Heart right ventricle (tissue), 16 donors: ENCODE measurements around the gene PRM1. TPM values are rescaled to one million over a fixed set of nuclear protein-coding genes. Genes with fewer than 3 reads are reported as not detected.

Source experiments
- ATAC-seq, 8 donors: fragments of 200-7000 bp; cut with Tn5 transposase; one replicate each; pipeline ENCODE4 v1.9.1; 2020; ENCODE audit warnings: mild to moderate bottlenecking in 8 of 8, moderate library complexity in 8 of 8, moderate number of reproducible peaks in 1 of 8
- DNase-seq, 2 donors: peaks; one replicate each; pipeline ENCODE4 v3.0.0-alpha.2; 2020
- H3K27ac ChIP-seq, 10 donors: fragments of 200-600 bp; sonication (generic) in 2 of 10; one replicate each; pipeline versions ENCODE4 v1.5.0 to v1.8.0; 2020 to 2022; ENCODE audit warnings: mild to moderate bottlenecking in 3 of 10
- H3K27me3 ChIP-seq, 7 donors: fragments of 200-600 bp; one replicate each; pipeline ENCODE4 v1.8.0; 2021 to 2022; ENCODE audit warnings: mild to moderate bottlenecking in 2 of 7
- H3K36me3 ChIP-seq, 9 donors: fragments of 200-600 bp; sonication (generic) in 1 of 9; one replicate each; pipeline versions ENCODE4 v1.5.0 to v1.8.0; 2020 to 2022; ENCODE audit warnings: mild to moderate bottlenecking in 2 of 9
- H3K4me1 ChIP-seq, 9 donors: fragments of 200-600 bp; sonication (generic) in 1 of 9; one replicate each; pipeline versions ENCODE4 v1.5.0 to v1.8.0; 2020 to 2022; ENCODE audit warnings: mild to moderate bottlenecking in 4 of 9
- H3K4me3 ChIP-seq, 10 donors: fragments of 200-600 bp; sonication (generic) in 2 of 10; one replicate each; pipeline versions ENCODE4 v1.5.0 to v1.8.0; 2020 to 2022; ENCODE audit warnings: mild to moderate bottlenecking in 7 of 10, moderate library complexity in 2 of 10
- H3K9me3 ChIP-seq, 11 donors: fragments of 200-600 bp in 10 of 11; sonication (generic) in 2 of 11; one replicate each; pipeline versions ENCODE4 v1.5.0 to v1.8.0; 2013 to 2022; ENCODE audit warnings: mild to moderate bottlenecking in 2 of 11, control low read depth in 1 of 11, moderate library complexity in 1 of 11
- CTCF ChIP-seq, 9 donors: fragments of 200-600 bp; sonication (generic) in 2 of 9; IDR thresholded peaks; one replicate each; pipeline versions ENCODE4 v1.5.0 to v1.8.0; 2021 to 2022; ENCODE audit warnings: antibody characterized with exemption in 9 of 9, mild to moderate bottlenecking in 5 of 9, moderate library complexity in 1 of 9
- WGBS, 2 donors: extraction: QIAGEN DNeasy Blood & Tissue Kit; methylation state at CpG; one replicate each; pipeline ENCODE4 v1.1.7; 2013; ENCODE audit warnings: inconsistent platforms in 1 of 2; 5-methylcytosine and 5-hydroxymethylcytosine counted together
- intact Hi-C, 10 donors: fragments of 100-400 bp; cut with DNase I; formaldehyde crosslinking; loops; one replicate each; pipeline versions ENCODE4 v1.11.1 to v1.14.2; 2022
- polyA plus RNA-seq, 2 donors: library from polyadenylated mRNA; stranded (reverse); fragments of 200-250 nt; gene quantifications; one replicate each; pipeline ENCODE4 v1.2.3, GENCODE V29; 2013
- total RNA-seq, 10 donors: library from RNA; stranded (reverse); fragmentation: NEBNext Ultra II Directional in 3 of 10; extraction: Animal tissue kit (Norgen Biotek cat#: 25700) in 3 of 10; gene quantifications; one replicate each; pipeline versions ENCODE4 v1.2.1 to v1.2.4, GENCODE V29; 2021 to 2023
- donor health status: Arrhythmogenic right ventricular cardiomyopathy.
- donor health status: ischemic (EF 13 %, LVEDD 7.1; RV severe dilation, severe dysfunction).
- donor health status: healthy with polysubstance abuse.
- donor health status: DM: no; HTN: yes; CAD: no.
- donor health status: DM: no; HTN: no; CAD: no.
- donor health status: ischemic (EF 25% LVEDD 6.9; RV normal size, moderate dysfunction).
- donor health status: ischemic (EF 25% LVEDD 5.7; RV mildly dilated, moderate dysfunction).
- donor health status: healthy.
- donor health status: DM: yes; HTN: yes; CAD: no.
- donor health status: Ischemic cardiomyopathy.
- donor health status: ischemic (EF 35%, LVEDD 5.7; RV mildly dilated, moderate dysfunction).
- donor health status: nonischemic (EF 11% LVEDD 7.7; RV severe dilation, severe dysfunction).
- donor health status: DM: yes; HTN: yes; CAD: no.
- donor health status: PGD.
- donor health status: ischemic (EF 29% LVEDD 5.4; RV normal size, mild dysfunction).
- donor health status: nonischemic (EF 23%, LVEDD 6.1; RV moderate dilation, normal function).

The PRM1 gene
- total and polyA plus RNA-seq, 12 donors: not detected

GRCh38 chr16:11265124-11265523 is 16.0 kb downstream of the PRM1 start:
- 79 to 82% methylated on average over 7 of the region's 7 CpGs for WGBS, 2 donors
- TF ChIP-seq CTCF (IDR thresholded peaks at IDR 0.05): no peak
- Histone ChIP-seq H3K27ac (no peak overlapping the region), H3K4me1 (peaks cover 0 to 7% (median 0%) of the 10 kb centered on the region in 9 donors), H3K36me3 (no peaks in the 10 kb centered on the region), H3K27me3 (no peaks in the 10 kb centered on the region), H3K4me3 (no peak overlapping the region), H3K9me3 (no peaks in the 10 kb centered on the region)
- ATAC-seq: no peak
- no peak for DNase-seq
- intact Hi-C loops: loop anchor here in 1 of 10 donors (10.0 kb wide), 1 partner anchor 90 kb away; no protein-coding TSS in a partner anchor

- no peak for TF ChIP-seq CTCF (IDR thresholded peaks at IDR 0.05)
- no peak for ATAC-seq
Measured at GRCh38 chr16:11264155-11264832, 16.8 kb downstream of the PRM1 start.

GRCh38 chr16:11263737-11264136 is 17.4 kb downstream of the PRM1 start:
- H3K27ac ChIP-seq: no peak overlapping the region
- H3K9me3 ChIP-seq: no peaks in the 10 kb centered on the region
- H3K4me1 ChIP-seq: peaks cover 2 to 16% (median 8%) of the 10 kb centered on the region in 9 donors
- no peak for DNase-seq
- ATAC-seq: no peak
- TF ChIP-seq CTCF (IDR thresholded peaks at IDR 0.05): no peak
- H3K4me3 ChIP-seq: no peak overlapping the region
- H3K27me3 ChIP-seq: no peaks in the 10 kb centered on the region
- intact Hi-C loops: loop anchor here in 2 of 10 donors (5.0 to 10.0 kb wide), 2 partner anchors 91 to 94 kb away; no protein-coding TSS in a partner anchor
- 60 to 75% methylated on average over 4 of the region's 4 CpGs for WGBS, 2 donors
- no peaks in the 10 kb centered on the region for H3K36me3 ChIP-seq

More at GRCh38 chr16:11264155-11264832, 16.8 kb downstream of the PRM1 start:
- Histone ChIP-seq H3K9me3 (no peaks in the 10 kb centered on the region), H3K27ac (no peak overlapping the region), H3K27me3 (no peaks in the 10 kb centered on the region), H3K4me3 (no peak overlapping the region), H3K36me3 (no peaks in the 10 kb centered on the region), H3K4me1 (peaks cover 0 to 11% (median 3%) of the 10 kb centered on the region in 9 donors)
- 81 to 85% methylated on average over 9 of the region's 9 CpGs for WGBS, 2 donors
- intact Hi-C loops: loop anchor here in 2 of 10 donors (5.0 to 10.0 kb wide), 2 partner anchors 91 to 93 kb away; no protein-coding TSS in a partner anchor
- DNase-seq: no peak

- no peak overlapping the region for H3K4me3 ChIP-seq
- peaks cover 2 to 24% (median 14%) of the 10 kb centered on the region in 9 donors for H3K4me1 ChIP-seq
- 85 to 87% methylated on average over 8 of the region's 8 CpGs for WGBS, 2 donors
- H3K36me3 ChIP-seq: no peaks in the 10 kb centered on the region
- H3K9me3 ChIP-seq: no peaks in the 10 kb centered on the region
- intact Hi-C loops: loop anchor here in 2 of 10 donors (5.0 to 10.0 kb wide), 2 partner anchors 92 to 94 kb away; no protein-coding TSS in a partner anchor
- no peak for TF ChIP-seq CTCF (IDR thresholded peaks at IDR 0.05)
- H3K27ac ChIP-seq: no peak overlapping the region
- H3K27me3 ChIP-seq: no peaks in the 10 kb centered on the region
- no peak for DNase-seq
- ATAC-seq: no peak
Measured at GRCh38 chr16:11262915-11263314, 18.2 kb downstream of the PRM1 start.
